Skin of body (tissue), 2 donors: Measurements from ENCODE around the gene PRR36. TPM values are rescaled to one million over a fixed set of nuclear protein-coding genes. Genes with fewer than 3 reads are reported as not detected.
"Not testable (repeated sequence)": the region's sequence is repeated elsewhere in the genome, so short reads cannot be mapped to it uniquely, and the experiment has no call there.

Experiments used
- DNase-seq: peaks from one replicate; lab custom pipeline; 2025; lab: John Stamatoyannopoulos, UW
- total RNA-seq: library from RNA; depleted of rRNA; stranded (reverse); fragments of >200 nt; gene quantifications from one replicate; pipeline ENCODE4 v1.2.3, GENCODE V29; 2014

The PRR36 gene
- total RNA-seq, 1 donor from 2014 or later, result 0.10 TPM

DNA sequence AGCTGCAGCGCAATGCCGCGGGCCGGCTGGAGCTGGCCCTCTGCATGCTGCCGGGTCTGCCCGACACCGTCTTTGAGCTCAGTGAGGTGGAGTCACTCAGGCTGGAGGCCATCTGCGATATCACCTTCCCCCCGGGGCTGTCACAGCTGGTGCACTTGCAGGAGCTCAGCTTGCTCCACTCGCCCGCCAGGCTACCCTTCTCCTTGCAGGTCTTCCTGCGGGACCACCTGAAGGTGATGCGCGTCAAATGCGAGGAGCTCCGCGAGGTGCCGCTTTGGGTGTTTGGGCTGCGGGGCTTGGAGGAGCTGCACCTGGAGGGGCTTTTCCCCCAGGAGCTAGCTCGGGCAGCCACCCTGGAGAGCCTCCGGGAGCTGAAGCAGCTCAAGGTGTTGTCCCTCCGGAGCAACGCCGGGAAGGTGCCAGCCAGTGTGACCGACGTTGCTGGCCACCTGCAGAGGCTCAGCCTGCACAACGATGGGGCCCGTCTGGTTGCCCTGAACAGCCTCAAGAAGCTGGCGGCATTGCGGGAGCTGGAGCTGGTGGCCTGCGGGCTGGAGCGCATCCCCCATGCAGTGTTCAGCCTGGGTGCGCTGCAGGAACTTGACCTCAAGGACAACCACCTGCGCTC, 25.7 kb upstream of the PRR36 start:
- DNase-seq, result no peak

DNA sequence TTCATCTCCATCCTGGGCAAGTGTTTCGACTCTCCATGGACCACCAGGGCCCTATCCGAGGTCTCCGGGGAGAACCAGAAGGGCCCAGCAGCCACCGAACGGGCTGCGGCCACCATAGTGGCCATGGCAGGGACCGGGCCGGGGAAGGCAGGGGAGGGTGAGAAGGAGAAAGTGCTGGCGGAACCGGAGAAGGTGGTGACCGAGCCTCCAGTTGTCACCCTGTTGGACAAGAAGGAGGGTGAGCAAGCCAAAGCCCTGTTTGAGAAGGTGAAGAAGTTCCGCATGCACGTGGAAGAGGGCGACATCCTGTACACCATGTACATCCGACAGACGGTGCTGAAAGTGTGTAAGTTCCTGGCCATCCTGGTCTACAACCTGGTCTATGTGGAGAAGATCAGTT, 24.8 kb upstream of the PRR36 start:
- no peak for DNase-seq

DNA sequence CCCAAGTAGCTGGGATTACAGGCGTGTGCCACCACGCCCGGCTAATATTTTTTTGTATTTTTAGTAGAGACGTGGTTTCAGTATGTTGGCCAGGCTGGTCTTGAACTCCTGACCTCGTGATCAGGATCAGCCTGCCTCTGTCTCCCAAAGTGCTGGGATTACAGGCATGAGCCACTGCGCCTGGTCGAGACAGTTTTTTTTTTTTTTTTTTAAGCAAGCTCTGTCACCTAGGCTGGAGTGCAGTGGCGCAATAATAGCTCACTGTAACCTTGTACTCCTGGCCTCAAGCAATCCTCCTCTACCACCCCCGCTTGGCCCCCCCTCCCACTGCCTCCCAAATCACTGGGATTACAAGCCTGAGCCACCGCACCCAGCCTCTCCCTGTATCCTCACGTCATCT, 23.1 kb upstream of the PRR36 start:
- no peak for DNase-seq

DNA sequence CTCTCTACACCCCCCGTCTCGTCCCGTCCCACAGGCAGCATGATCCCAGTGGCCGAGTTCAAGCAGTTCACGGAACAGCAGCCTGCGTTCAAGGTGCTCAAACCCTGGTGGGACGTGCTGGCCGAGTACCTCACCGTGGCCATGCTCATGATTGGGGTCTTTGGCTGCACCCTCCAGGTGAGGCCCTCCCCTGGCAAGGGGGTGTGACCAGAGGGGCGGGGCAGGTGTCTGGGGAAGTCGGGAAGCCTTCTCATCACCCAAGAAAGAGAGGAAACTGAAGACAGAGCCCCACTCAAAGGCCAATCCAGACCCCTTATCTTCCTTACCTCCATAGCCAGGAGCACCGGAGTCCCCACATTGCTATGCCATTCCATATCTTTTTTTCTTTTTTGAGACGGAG, 21.4 kb upstream of the PRR36 start:
- no peak for DNase-seq

DNA sequence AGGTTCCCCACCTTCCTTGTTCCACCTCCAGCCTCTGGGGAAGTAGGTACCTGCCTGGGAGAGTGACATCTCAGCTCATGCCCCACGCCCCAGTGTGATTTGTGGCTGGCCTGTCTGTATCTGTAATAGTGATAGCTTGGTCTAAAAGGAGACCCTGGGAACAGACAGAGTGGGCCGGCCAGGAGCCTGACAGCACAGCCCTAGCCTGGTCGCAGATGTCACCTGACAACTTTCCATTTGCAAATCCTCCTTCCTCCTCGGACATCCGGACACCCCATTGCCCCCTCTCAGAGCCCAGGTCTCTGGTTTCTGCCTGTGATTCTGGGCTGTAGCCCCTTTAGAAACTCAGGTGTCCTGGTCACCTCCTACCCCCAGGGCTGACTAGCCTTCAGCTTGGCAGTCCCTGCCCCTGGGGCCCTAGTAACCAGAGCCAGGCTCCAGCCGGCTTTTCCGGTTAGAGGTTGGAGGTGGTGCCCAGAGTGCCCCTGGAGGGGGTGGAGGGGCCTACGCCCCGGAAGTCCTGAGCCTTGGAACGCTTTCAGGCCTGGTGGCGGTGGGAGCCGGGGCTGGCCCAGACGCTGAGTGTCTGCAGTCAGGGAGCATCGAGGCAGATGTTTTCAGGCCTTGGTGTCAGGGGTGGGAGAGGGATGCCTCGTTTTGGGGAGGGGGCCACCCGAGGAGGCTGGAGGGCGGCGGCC, 20.6 kb upstream of the PRR36 start:
- DNase-seq, result no peak

DNA sequence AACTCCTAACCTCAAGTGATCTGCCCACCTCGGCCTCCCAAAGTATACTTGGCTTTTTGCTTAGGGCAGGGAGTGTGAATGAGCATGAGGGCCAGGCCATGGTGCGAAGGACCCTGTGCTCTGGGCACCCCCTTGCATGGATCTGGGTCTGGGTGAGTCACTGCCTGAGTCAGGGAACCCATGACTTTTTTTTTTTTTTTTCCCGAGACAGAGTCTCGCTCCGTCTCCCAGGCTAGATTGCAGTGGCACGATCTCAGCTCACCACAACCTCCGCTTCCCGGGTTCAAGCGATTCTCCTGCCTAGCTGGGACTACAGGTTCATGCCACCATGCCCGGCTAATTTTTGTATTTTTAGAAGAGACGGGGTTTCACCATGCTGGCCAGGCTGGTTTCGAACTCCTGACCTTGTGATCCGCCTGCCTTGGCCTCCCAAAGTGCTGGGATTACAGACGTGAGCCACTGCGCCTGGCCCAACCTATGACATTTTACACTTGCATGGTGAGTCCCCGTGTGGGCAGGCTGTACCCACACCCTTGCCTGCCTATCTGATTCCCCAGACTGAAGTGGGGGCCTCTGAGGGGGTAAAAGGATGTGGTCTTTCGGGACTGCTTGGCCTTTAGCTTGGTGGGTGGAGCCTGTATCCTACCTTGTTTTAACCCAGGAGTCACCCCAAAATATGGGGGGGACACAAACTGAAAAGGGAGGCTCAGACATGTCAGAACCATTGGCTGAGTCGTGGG, 19.3 kb upstream of the PRR36 start:
- not testable (repeated sequence) for DNase-seq

DNA sequence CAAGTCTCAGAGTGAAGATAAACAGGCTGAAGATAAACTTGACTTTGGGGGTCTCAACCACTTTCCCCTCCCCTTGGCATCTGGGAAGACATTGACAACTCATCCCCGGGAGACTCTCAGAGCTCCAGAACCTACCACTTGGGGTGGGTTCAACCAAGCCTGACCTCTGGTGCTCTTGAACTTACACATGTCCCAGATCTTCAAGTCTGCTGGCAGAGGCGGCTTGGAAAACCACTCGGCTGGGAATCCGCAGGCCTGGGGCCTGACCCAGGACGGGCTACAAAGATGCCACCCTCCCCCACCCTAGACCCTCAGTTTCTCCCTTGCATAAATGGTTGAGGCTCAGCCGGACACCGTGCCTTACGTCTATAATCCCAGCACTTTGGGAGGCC, 14.6 kb upstream of the PRR36 start:
- no peak for DNase-seq

DNA sequence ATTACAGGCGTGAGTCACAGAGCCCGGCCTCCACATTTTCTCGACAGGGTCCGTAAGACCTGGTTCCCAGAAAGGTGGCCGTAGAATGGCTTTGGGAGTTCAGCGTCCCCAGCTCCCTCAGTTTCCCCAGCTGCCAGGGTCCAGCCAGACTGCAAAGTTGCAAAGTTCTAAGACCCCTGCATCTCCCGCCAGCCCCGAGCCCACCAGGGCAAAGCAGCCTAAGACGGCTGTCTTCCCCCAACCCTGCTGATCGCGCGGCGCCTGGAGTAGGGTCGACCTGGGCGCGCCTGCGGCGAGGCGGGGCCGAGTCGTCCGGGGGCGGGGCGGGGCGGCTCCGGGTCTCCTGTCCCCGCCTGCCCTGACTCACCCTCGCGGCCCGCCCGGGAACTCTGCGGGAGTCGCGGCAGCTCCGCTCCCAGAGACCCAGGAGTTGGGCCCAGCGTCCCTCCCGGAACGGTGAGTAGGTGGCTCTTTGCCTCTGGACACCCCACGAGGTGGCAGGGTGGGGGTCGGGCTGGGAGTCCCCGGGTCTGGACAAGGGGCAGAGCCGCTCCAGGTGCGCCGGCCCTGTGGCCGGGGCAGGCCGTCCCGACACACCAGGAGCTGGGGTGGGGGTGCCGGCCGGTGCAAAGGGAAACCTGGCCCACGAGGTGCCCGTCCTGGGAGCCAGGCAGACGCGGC, 14.1 kb upstream of the PRR36 start, which contains the start of gene LRRC8E:
Gene LRRC8E (plus strand): TSS at position 366 of the 681 bp plus-strand sequence. CDS start 7,094 bp downstream, outside the sequence.
- DNase-seq, result no peak

DNA sequence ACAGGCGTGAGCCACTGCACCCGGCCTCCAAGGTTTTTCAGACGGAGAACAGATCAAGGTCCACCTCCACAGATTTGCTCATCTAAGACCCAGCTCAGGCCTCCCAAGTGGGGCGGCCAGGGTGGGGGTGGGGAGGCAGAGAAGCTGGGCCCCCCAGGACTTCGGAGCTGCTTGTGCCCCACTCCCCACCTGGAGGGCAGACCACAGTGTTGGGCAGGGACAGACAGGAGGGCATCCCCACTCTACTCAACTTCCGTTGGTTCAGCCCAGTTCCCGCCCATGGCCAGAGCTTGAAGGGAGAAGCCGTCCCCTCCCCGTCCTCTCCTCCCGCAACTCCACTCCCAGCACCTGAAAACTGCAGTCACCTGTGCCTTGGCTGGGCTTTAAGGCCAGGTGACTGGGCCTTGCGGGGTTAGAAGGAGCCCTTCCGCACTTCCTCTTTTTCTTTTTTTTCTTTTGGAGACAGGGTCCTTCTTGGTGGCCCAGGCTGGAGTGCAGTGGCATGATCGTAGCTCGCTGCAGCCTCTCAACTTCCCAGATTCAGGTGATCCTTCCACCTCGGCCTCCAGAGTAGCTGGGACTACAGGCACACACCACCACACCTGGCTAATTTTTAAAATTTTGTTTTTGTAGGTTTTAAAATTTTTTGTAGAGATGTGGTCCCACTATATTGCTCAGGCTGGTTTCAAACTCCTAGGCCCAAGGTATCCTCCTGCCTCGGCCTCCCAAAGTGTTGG, 13.4 kb upstream of the PRR36 start:
- DNase-seq, result no peak

DNA sequence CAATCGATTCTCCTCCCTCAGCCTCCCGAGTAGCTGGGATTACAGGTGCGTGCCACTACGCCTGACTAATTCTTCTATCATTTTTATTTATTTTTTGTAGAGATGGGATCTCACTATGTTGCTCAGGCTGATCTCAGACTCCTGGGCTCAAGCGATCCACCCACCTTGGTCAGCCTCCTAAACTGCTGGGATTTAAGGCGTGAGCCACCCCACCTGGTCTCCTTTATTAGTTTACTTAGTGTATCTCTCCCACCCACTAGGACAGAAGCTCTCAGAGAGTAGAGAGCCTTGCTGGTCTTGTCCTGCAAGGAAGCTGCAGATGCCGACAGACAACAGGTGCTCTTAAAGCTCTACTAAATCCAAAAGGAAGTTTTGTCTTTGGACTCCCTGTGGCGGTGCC, 11.6 kb upstream of the PRR36 start:
- no peak for DNase-seq

DNA sequence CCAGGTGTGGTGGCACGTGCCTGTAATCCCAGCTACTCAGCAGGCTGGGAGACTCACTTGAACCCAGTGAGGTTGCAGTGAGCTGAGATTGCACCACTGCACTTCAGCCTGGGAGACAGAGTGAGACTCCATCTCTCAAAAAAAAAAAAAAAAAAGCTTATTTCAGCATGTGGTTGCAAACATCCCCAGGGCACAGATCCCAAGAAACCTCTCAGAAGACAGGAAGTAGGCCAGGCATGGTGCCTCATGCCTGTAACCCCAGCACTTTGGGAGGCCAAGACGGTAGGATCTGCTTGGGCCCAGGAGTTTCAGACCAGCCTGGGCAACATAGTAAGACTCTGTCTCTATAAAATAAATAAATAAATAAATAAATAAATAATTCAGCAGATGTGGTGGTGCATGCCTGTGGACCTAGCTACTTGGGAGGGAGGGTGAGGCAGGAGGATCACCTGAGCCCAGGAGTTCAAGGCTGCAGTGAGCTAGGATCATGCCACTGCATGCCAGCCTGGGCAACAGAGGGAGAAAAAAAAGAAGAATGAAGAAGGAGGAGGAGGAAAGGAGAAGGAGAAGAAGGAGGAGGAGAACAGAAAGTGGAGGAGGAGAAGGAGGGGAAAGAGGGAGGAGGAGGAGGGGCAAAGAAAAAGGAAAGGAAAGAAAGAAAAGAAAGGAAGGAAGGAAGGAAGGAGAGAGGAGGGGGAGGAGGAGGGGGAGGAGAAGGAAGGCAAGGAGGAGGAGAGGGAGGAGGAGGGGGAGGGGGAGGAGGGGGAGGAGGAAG, 9.8 kb upstream of the PRR36 start:
- no peak for DNase-seq

DNA sequence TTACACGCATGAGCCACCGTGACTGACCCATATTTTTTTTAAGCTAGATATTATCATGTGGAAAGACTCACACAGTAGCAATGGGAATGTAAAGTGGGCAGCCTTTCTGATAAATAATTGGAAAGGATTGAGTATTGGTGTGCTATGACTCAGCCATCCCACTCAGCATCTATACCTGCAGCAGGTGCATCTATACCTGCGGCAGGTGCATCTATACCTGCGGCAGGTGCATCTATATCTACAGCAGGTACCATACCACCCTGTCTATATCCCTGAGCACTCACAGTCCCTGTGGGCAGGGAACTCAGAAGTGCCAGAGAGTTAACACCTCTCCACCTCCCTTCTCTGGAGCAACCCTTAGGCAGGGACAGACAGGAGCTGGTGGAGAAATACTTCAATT, 8.9 kb upstream of the PRR36 start:
- no peak for DNase-seq

DNA sequence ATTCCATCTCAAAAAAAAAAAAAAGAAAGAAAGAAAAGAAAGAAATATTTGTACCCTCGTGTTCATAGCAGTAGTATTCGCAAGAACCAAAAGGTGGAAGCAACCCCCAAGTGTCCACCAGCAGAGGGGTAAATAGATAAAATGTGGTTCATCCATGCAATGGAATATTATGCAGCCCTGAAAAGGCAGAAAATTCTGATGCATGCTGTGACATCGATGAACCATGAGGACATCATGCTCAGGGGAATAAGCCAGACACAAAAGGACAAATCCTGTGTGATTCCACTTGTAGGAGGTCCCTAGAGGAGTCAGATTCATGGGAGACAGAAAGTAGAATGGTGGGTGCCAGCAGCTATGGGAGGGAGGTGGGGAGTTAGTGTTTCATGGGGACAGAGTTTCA, 7.7 kb upstream of the PRR36 start:
- no peak for DNase-seq

DNA sequence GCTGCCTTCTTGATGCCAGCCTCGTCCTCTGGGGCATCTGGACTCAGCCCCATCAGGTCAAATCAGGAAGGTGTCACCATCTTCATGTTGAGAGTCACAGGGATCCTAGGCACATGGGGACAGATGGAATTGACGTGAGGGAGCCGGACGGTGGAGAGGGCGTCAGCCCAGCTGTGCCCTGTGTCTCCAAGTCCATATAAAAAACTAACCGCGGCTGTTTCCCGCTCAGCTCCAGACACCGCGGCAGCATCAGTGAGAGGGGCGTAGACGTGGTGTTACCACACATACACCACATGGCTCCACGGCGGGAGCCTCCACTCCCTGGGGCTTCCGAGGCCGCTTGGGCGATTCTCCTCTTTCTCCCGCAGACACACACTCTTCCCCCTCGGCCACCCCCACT, 5.6 kb upstream of the PRR36 start:
- no peak for DNase-seq

DNA sequence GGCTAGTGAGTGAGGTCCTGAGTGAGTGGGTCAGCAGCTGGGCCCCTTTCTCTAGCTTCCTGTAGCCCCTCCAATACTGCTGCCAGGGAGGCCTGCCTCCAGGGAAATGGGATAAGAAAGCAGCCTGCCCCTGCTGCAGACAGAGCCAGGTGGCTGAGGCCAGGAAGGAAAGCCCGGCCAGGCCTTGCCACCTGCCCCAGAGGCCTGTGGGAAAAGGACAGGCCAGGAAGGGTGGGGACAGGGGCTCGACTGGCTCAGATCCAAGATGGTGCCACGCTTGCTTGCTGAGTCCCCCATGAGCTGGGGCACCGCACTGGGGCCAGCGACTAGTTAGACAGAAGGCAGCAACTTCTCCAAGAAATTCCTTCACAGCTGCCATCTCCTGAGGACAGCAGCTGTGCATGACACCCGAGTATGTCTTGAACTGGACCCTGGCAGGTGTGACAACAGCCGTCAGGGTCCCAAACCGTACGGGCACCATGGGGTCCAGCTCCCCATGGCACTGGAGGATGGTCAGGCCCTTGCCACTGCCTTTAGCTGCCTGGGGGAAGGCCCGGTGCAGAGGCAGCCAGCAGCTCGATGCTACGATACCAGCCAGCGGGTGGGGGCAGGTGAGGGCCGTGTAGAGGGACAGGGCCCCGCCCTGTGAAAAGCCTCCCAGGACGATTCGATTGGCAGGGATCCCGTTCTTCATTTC, 5.1 kb upstream of the PRR36 start:
- no peak for DNase-seq

DNA sequence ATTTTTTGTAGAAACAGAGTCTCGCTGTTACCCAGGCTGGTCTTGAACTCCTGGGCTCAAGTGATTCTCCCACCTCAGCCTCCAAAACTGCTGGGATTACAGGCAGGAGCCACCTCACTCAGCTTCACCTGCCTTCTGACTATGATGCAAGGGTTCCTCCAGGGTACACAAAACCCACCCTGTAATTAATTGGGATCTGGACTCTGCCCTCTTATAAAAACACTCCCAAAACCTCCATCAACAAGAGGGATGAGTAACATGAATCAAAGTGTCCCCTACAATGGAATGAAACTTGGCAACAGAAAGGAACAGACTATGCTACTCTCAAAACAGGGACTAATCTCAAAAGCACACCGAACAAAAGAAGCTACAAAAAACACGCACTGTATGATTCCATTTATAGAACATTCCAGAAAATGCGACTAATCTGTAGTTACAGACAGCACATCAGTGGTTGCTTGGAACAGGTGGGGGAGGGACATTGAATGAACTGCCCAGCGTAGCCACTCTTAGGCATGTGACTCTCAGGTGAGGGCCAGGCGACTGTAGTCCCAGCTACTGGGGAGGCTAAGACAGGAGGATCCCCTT, 3.2 kb upstream of the PRR36 start:
- DNase-seq, result no peak

DNA sequence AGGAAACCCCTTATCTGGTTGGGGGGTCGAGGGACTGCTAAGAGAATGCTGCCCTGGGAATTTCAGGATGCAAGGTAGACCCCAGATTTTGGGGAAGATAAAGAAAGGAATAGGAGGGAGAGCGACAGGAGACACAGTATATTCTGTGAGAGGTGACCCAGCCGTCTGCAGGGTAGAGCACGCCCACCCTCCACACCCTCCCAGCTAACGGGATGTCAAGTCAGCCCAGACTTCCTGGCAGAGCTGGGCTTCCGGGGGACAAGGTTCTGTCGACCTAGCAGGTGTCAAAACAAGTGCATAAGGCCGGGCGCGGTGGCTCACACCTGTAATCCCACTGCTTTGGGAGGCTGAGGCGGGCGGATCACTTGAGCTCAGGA, 695 bp upstream of the PRR36 start:
- DNase-seq, result no peak

DNA sequence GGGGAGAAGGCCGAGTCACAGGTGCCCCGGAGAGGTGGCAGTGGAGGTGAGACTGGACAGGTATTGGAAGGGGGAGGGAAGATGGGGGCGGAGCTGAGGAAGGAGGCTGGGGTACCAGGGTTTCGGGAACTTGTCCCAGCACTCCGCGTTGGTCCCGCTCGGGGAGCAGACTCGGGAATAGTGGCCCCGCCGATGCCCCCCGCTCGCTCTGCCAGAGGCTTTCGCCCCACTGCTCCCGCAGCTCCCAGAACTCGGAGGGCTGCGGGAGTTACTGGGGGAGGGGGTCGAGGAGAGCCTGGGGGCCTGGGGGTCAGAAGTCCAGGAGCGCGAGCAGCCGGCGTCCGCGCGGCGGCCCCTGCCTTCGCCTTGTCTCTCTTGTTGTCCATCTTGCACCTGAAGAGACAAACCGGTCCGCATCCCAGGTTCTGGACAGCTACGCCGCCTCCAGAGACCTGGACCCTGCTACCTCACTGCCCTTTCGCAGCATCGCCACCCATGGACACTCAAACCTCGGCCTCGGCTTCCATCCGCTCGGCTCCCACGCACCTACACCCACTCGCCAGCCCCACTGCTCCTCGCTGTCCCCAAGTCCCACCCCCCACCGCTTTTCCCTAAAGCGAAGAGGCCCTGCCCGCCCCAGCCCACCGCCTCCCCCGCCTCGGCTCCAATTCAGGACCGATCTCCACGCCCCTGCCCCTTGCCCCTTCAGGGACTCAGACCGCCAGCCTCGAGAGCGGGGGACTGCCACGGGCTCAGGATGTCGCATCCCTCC, 700 bp downstream of the PRR36 start:
- DNase-seq, result no peak
